Measurements from ENCODE around the gene TSHZ3. TPM values are rescaled to one million over a fixed set of nuclear protein-coding genes. Genes with fewer than 3 reads are reported as not detected.

The TSHZ3 gene
- total and polyA plus RNA-seq, 9 of the 15 experiments (the other 6 are each of a cell fraction or from before 2014, with no cell fraction given), result 0.03 to 0.13 (median 0.05) TPM; not detected in 5

DNA sequence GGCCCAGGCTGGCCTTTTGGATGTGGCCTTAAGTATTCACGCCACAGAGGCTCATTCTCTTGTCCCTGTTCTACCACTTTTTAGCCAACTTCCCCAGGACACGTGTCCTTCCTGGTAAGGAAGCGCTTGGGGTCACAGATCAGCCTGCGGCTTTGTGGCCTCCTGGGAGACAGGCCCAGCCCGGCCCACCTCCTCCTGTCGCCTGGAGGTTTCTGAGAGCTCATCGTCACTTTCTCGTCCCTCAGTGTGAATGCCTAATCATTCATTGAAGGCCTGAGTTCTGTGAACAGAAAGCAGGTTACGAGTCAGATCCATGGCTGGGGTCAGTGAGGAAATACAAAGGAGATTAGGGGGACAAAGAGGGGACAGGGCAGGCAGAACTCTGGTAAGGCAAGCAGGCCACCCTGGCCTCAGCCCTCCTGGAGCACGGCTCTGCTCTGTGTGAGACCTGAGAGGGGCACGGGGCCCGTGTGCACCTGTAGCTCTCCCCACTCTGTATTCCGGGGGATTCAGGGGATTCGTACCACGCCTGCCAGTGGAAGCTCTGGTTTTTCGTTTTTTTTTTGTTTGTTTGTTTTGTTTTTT lies 38.6 kb upstream of the TSHZ3 start:
- in situ Hi-C loops (cut with MboI), result no loop called here
- ChIA-PET CTCF (ENCODE audit: low intra/inter-chr PET ratio) (no interaction called here), POLR2A (no interaction called here)
- Histone ChIP-seq H4K20me1 (replicated peaks; ENCODE audit: control insufficient read depth, insufficient read depth, low read length) (no peaks in the 10 kb centered on the region), H3K9me1 (ENCODE audit: control insufficient read depth, insufficient read depth, low read length) (no peaks in the 10 kb centered on the region), H2AFZ (ENCODE audit: low read depth, low read length) (no peak overlapping the region), H3K27me3 (ENCODE audit: control insufficient read depth in 2 of 2, insufficient read depth in 2 of 2, low read length in 2 of 2) (no peaks in the 10 kb centered on the region; a peak in 1 of 5 replicates), H3K27ac (ENCODE audit: extremely low read depth, low read depth, low read length) (no peak overlapping the region), H3K9ac (ENCODE audit: insufficient read depth in 1 of 2, low read depth in 2 of 2, low read length in 2 of 2) (no peak overlapping the region; a peak in 1 of 4 replicates), H3K9me3 (replicated peaks; ENCODE audit: control insufficient read depth, insufficient read depth, low read depth, low read length) (no peaks in the 10 kb centered on the region), H3K4me1 (replicated peaks in 1 of 2; ENCODE audit: control insufficient read depth in 2 of 2, insufficient read depth in 2 of 2, low read length in 2 of 2) (no peaks in the 10 kb centered on the region), H3K36me3 (ENCODE audit: control insufficient read depth, insufficient read depth, low read length) (no peaks in the 10 kb centered on the region), H3K79me2 (ENCODE audit: control insufficient read depth, insufficient read depth, low read length) (no peaks in the 10 kb centered on the region), H3K4me3 (no peak overlapping the region), H3K4me2 (ENCODE audit: insufficient read depth, low read length) (no peak overlapping the region)
- FAIRE-seq (no peak), ATAC-seq (no peak), DNase-seq (ENCODE audit: extremely low read depth in 1 of 4, low spot score in 3 of 4) (peak in 1 of 4 experiments; percentile 5)
- BruUV-seq (replicated peaks), result no TSS peak
- TF ChIP-seq ZNF23 (CRISPR knock-in tag; IDR thresholded peaks at IDR 0.05) (no peak), TBP (optimal IDR thresholded peaks at IDR 0.05; ENCODE audit: low read depth, low read length) (no peak), NR2C2 (CRISPR knock-in tag; IDR thresholded peaks at IDR 0.05) (no peak), NR2C2 (tag; IDR thresholded peaks at IDR 0.05) (peak; percentile 45; the same call in 1 of the 2 replicates)
- TF ChIP-seq, protein P1, sequence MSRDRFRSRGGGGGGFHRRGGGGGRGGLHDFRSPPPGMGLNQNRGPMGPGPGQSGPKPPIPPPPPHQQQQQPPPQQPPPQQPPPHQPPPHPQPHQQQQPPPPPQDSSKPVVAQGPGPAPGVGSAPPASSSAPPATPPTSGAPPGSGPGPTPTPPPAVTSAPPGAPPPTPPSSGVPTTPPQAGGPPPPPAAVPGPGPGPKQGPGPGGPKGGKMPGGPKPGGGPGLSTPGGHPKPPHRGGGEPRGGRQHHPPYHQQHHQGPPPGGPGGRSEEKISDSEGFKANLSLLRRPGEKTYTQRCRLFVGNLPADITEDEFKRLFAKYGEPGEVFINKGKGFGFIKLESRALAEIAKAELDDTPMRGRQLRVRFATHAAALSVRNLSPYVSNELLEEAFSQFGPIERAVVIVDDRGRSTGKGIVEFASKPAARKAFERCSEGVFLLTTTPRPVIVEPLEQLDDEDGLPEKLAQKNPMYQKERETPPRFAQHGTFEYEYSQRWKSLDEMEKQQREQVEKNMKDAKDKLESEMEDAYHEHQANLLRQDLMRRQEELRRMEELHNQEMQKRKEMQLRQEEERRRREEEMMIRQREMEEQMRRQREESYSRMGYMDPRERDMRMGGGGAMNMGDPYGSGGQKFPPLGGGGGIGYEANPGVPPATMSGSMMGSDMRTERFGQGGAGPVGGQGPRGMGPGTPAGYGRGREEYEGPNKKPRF (IDR thresholded peaks at IDR 0.05; ENCODE audit: low read depth, low read length), result no peak
- TF ChIP-seq, protein P2, sequence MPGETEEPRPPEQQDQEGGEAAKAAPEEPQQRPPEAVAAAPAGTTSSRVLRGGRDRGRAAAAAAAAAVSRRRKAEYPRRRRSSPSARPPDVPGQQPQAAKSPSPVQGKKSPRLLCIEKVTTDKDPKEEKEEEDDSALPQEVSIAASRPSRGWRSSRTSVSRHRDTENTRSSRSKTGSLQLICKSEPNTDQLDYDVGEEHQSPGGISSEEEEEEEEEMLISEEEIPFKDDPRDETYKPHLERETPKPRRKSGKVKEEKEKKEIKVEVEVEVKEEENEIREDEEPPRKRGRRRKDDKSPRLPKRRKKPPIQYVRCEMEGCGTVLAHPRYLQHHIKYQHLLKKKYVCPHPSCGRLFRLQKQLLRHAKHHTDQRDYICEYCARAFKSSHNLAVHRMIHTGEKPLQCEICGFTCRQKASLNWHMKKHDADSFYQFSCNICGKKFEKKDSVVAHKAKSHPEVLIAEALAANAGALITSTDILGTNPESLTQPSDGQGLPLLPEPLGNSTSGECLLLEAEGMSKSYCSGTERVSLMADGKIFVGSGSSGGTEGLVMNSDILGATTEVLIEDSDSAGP (CRISPR knock-in tag; IDR thresholded peaks at IDR 0.05), result no peak
- WGBS (ENCODE audit: insufficient coverage, low coverage, missing lambda C conversion rate), result 3% methylated on average over 15 of the region's 16 CpGs
- intact Hi-C loops (cut with micrococcal nuclease), result no loop called here

Data from K562 (cell line).